Measurements from ENCODE around the gene SEMA3D.

DNA sequence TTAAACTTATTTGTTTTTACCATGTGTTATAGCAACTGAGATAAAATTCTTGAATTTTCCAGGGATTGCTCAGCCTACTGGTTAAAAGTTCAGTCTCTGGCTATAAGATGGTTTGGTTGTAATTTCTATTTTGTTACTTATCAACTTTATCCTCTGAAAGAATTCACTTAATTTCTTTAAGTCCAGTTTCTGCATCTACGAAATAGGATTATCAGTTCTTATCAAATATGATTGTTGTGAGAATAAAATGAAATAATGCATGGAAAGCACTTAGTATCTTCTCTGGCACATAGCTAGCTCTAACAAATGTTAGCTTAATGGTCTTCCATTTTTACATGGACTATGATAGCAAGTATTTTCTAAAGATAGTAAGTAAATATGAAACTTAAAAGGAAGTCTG lies 53.3 kb downstream of the SEMA3D start:
- TF ChIP-seq CTCF (IDR thresholded peaks at IDR 0.05; ENCODE audit: low read depth, low read length, missing input control) (no peak), GABPA (IDR thresholded peaks at IDR 0.05 in 1 of 2, conservative IDR thresholded peaks at IDR 0.05 in 1 of 2) (no peak), FOXA1 (IDR thresholded peaks at IDR 0.05) (no peak), RXRA (IDR thresholded peaks at IDR 0.05) (no peak), REST (IDR thresholded peaks at IDR 0.05) (no peak), YY1 (IDR thresholded peaks at IDR 0.05) (peak; percentile 13), RAD21 (IDR thresholded peaks at IDR 0.05) (no peak), TAF1 (conservative IDR thresholded peaks at IDR 0.05) (no peak), JUND (IDR thresholded peaks at IDR 0.05) (no peak), SP1 (IDR thresholded peaks at IDR 0.05) (no peak), NR2F2 (IDR thresholded peaks at IDR 0.05) (no peak)
- TF ChIP-seq, protein P1, sequence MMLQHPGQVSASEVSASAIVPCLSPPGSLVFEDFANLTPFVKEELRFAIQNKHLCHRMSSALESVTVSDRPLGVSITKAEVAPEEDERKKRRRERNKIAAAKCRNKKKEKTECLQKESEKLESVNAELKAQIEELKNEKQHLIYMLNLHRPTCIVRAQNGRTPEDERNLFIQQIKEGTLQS (IDR thresholded peaks at IDR 0.05) = no peak
- TF ChIP-seq, protein P2, sequence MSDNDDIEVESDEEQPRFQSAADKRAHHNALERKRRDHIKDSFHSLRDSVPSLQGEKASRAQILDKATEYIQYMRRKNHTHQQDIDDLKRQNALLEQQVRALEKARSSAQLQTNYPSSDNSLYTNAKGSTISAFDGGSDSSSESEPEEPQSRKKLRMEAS (IDR thresholded peaks at IDR 0.05) = no peak

Measured in liver (tissue), 3 donors.